ENCODE measurements around the gene SYNE3.

The SYNE3 gene

GRCh38 chr14:95538801-95539509 lies 22.5 kb upstream of the SYNE3 start:
- Histone ChIP-seq H4K8ac (ENCODE audit: low read depth, low read length) (no peak overlapping the region), H2AK5ac (ENCODE audit: low read length) (no peak overlapping the region), H3K23ac (ENCODE audit: low read length) (no peak overlapping the region), H2AFZ (ENCODE audit: insufficient read depth, low read length, poor library complexity) (no peak overlapping the region), H3K4me3 (ENCODE audit: low read depth, low read length) (no peak overlapping the region), H3K79me1 (ENCODE audit: low read length) (peaks cover 3% of the 10 kb centered on the region), H3K9me3 (ENCODE audit: insufficient read depth, low read depth, low read length) (no peaks in the 10 kb centered on the region), H3K79me2 (ENCODE audit: control insufficient read depth, insufficient read depth, low read length, poor library complexity) (peaks cover 13% of the 10 kb centered on the region), H3K9ac (ENCODE audit: low read length) (no peak overlapping the region), H3K4me2 (ENCODE audit: low read length) (no peak overlapping the region), H3K4ac (ENCODE audit: low read depth, low read length) (peak overlapping the region; percentile 78), H3K14ac (ENCODE audit: low read length) (no peak overlapping the region), H2BK12ac (ENCODE audit: low read length) (no peak overlapping the region), H3K36me3 (ENCODE audit: control insufficient read depth in 1 of 2, insufficient read depth in 2 of 2, low read length in 2 of 2) (no peaks in the 10 kb centered on the region), H3K18ac (ENCODE audit: low read length) (no peak overlapping the region), H2BK120ac (ENCODE audit: insufficient read depth, low read length, poor library complexity) (no peak overlapping the region), H3K27ac (ENCODE audit: low read depth, low read length) (no peak overlapping the region), H3K4me1 (ENCODE audit: control insufficient read depth in 1 of 2, insufficient read depth in 2 of 2, low read length in 2 of 2) (peaks cover 8 to 9% of the 10 kb centered on the region in 2 experiments), H4K91ac (ENCODE audit: low read depth, low read length) (no peak overlapping the region), H3K27me3 (ENCODE audit: insufficient read depth, low read length) (no peaks in the 10 kb centered on the region), H4K12ac (ENCODE audit: low read depth, low read length) (no peak overlapping the region), H2BK5ac (ENCODE audit: low read depth, low read length, poor library complexity) (no peak overlapping the region)
- WGBS (ENCODE audit: extremely low coverage, insufficient coverage, insufficient read length), result no CpG with 5 or more reads among the region's 14 CpGs
- DNase-seq, result no peak

- Histone ChIP-seq H3K27me3 (ENCODE audit: insufficient read depth, low read length) (no peaks in the 10 kb centered on the region), H3K36me3 (ENCODE audit: control insufficient read depth in 1 of 2, insufficient read depth in 2 of 2, low read length in 2 of 2) (no peaks in the 10 kb centered on the region), H3K27ac (ENCODE audit: low read depth, low read length) (no peak overlapping the region), H4K91ac (ENCODE audit: low read depth, low read length) (no peak overlapping the region), H3K4me1 (ENCODE audit: control insufficient read depth in 1 of 2, insufficient read depth in 2 of 2, low read length in 2 of 2) (peaks cover 12 to 14% of the 10 kb centered on the region in 2 experiments), H3K23ac (ENCODE audit: low read length) (no peak overlapping the region), H2BK120ac (ENCODE audit: insufficient read depth, low read length, poor library complexity) (no peak overlapping the region), H2BK12ac (ENCODE audit: low read length) (no peak overlapping the region), H3K79me1 (ENCODE audit: low read length) (peaks cover 3% of the 10 kb centered on the region), H3K18ac (ENCODE audit: low read length) (no peak overlapping the region), H2BK5ac (ENCODE audit: low read depth, low read length, poor library complexity) (no peak overlapping the region), H3K79me2 (ENCODE audit: control insufficient read depth, insufficient read depth, low read length, poor library complexity) (peaks cover 16% of the 10 kb centered on the region), H2AK5ac (ENCODE audit: low read length) (no peak overlapping the region), H4K12ac (ENCODE audit: low read depth, low read length) (no peak overlapping the region), H3K9me3 (ENCODE audit: insufficient read depth, low read depth, low read length) (no peaks in the 10 kb centered on the region), H3K14ac (ENCODE audit: low read length) (no peak overlapping the region), H3K9ac (ENCODE audit: low read length) (no peak overlapping the region), H3K4me3 (ENCODE audit: low read depth, low read length) (no peak overlapping the region), H3K4ac (ENCODE audit: low read depth, low read length) (peak overlapping the region; percentile 59), H3K4me2 (ENCODE audit: low read length) (no peak overlapping the region), H4K8ac (ENCODE audit: low read depth, low read length) (no peak overlapping the region), H2AFZ (ENCODE audit: insufficient read depth, low read length, poor library complexity) (no peak overlapping the region)
- no CpG with 5 or more reads among the region's 9 CpGs for WGBS (ENCODE audit: extremely low coverage, insufficient coverage, insufficient read length)
- no peak for DNase-seq
Measured at GRCh38 chr14:95537298-95538089, 21.0 kb upstream of the SYNE3 start.

GRCh38 chr14:95536671-95537070 lies 20.2 kb upstream of the SYNE3 start:
- Histone ChIP-seq H3K79me1 (ENCODE audit: low read length) (peaks cover 3% of the 10 kb centered on the region), H3K9ac (ENCODE audit: low read length) (no peak overlapping the region), H3K9me3 (ENCODE audit: insufficient read depth, low read depth, low read length) (no peaks in the 10 kb centered on the region), H3K27ac (ENCODE audit: low read depth, low read length) (no peak overlapping the region), H3K4me2 (ENCODE audit: low read length) (peak overlapping the region; percentile 84), H4K12ac (ENCODE audit: low read depth, low read length) (no peak overlapping the region), H3K18ac (ENCODE audit: low read length) (no peak overlapping the region), H3K79me2 (ENCODE audit: control insufficient read depth, insufficient read depth, low read length, poor library complexity) (peaks cover 16% of the 10 kb centered on the region), H3K4me1 (ENCODE audit: control insufficient read depth in 1 of 2, insufficient read depth in 2 of 2, low read length in 2 of 2) (peaks cover 12 to 14% of the 10 kb centered on the region in 2 experiments), H4K8ac (ENCODE audit: low read depth, low read length) (no peak overlapping the region), H3K4me3 (ENCODE audit: low read depth, low read length) (no peak overlapping the region), H3K14ac (ENCODE audit: low read length) (no peak overlapping the region), H2BK5ac (ENCODE audit: low read depth, low read length, poor library complexity) (no peak overlapping the region), H2BK120ac (ENCODE audit: insufficient read depth, low read length, poor library complexity) (no peak overlapping the region), H2AFZ (ENCODE audit: insufficient read depth, low read length, poor library complexity) (no peak overlapping the region), H2AK5ac (ENCODE audit: low read length) (no peak overlapping the region), H3K27me3 (ENCODE audit: insufficient read depth, low read length) (no peaks in the 10 kb centered on the region), H3K4ac (ENCODE audit: low read depth, low read length) (peak overlapping the region; percentile 49), H2BK12ac (ENCODE audit: low read length) (no peak overlapping the region), H4K91ac (ENCODE audit: low read depth, low read length) (no peak overlapping the region), H3K23ac (ENCODE audit: low read length) (no peak overlapping the region), H3K36me3 (ENCODE audit: control insufficient read depth in 1 of 2, insufficient read depth in 2 of 2, low read length in 2 of 2) (no peaks in the 10 kb centered on the region)
- no CpG with 5 or more reads among the region's 5 CpGs for WGBS (ENCODE audit: extremely low coverage, insufficient coverage, insufficient read length)
- no peak for DNase-seq

GRCh38 chr14:95536036-95536593 lies 19.7 kb upstream of the SYNE3 start:
- Histone ChIP-seq H3K4me1 (ENCODE audit: control insufficient read depth in 1 of 2, insufficient read depth in 2 of 2, low read length in 2 of 2) (peaks cover 12 to 14% of the 10 kb centered on the region in 2 experiments), H4K91ac (ENCODE audit: low read depth, low read length) (no peak overlapping the region), H3K4me3 (ENCODE audit: low read depth, low read length) (peak overlapping the region; percentile 98), H3K9ac (ENCODE audit: low read length) (peak overlapping the region; percentile 96), H3K23ac (ENCODE audit: low read length) (no peak overlapping the region), H3K14ac (ENCODE audit: low read length) (no peak overlapping the region), H3K36me3 (ENCODE audit: control insufficient read depth in 1 of 2, insufficient read depth in 2 of 2, low read length in 2 of 2) (no peaks in the 10 kb centered on the region), H3K18ac (ENCODE audit: low read length) (peak overlapping the region; percentile 19), H3K79me2 (ENCODE audit: control insufficient read depth, insufficient read depth, low read length, poor library complexity) (peaks cover 16% of the 10 kb centered on the region), H3K79me1 (ENCODE audit: low read length) (peaks cover 3% of the 10 kb centered on the region), H4K12ac (ENCODE audit: low read depth, low read length) (no peak overlapping the region), H4K8ac (ENCODE audit: low read depth, low read length) (no peak overlapping the region), H2BK5ac (ENCODE audit: low read depth, low read length, poor library complexity) (no peak overlapping the region), H3K9me3 (ENCODE audit: insufficient read depth, low read depth, low read length) (no peaks in the 10 kb centered on the region), H3K4me2 (ENCODE audit: low read length) (peak overlapping the region; percentile 84), H3K27me3 (ENCODE audit: insufficient read depth, low read length) (no peaks in the 10 kb centered on the region), H2AK5ac (ENCODE audit: low read length) (no peak overlapping the region), H3K27ac (ENCODE audit: low read depth, low read length) (no peak overlapping the region), H2AFZ (ENCODE audit: insufficient read depth, low read length, poor library complexity) (no peak overlapping the region), H2BK120ac (ENCODE audit: insufficient read depth, low read length, poor library complexity) (no peak overlapping the region), H2BK12ac (ENCODE audit: low read length) (no peak overlapping the region), H3K4ac (ENCODE audit: low read depth, low read length) (peak overlapping the region; percentile 73)
- no CpG with 5 or more reads among the region's 4 CpGs for WGBS (ENCODE audit: extremely low coverage, insufficient coverage, insufficient read length)
- no peak for DNase-seq

Measured in trophoblast cell (in vitro differentiated cells and primary cell).